Neural cell (in vitro differentiated cells): Measurements from ENCODE around the gene E4F1. TPM values are rescaled to one million over a fixed set of nuclear protein-coding genes. Genes with fewer than 3 reads are reported as not detected.

Experiments used
- H2AFZ ChIP-seq: fragments of 200-600, 300-800 bp; sonication (generic), shearing (Covaris generic); 2 replicates; pipeline ENCODE4 v1.6.0; 2014; ENCODE audit warnings: low read depth, mild to moderate bottlenecking, antibody characterized with exemption, low read length, moderate library complexity
- H3F3A ChIP-seq: fragments of 200-600 bp; shearing (Covaris generic); 2 replicates; pipeline ENCODE4 v1.6.1; 2016; ENCODE audit warnings: mild to moderate bottlenecking, moderate library complexity, mixed read lengths, antibody characterized with exemption, low read length; ENCODE audit not compliant: insufficient read depth, poor library complexity, severe bottlenecking
- H3K27ac ChIP-seq: fragments of 200-600, 300-800 bp; sonication (generic), shearing (Covaris generic); 2 replicates; pipeline ENCODE4 v1.5.1; 2014; ENCODE audit warnings: mild to moderate bottlenecking, low read length, moderate library complexity
- H3K27me3 ChIP-seq: fragments of 300-800, 200-600 bp; sonication (generic), shearing (Covaris generic); 2 replicates; pipeline ENCODE4 v1.6.0; 2014; ENCODE audit warnings: mild to moderate bottlenecking, low read depth, low read length, moderate library complexity; ENCODE audit not compliant: insufficient read depth
- H3K36me3 ChIP-seq: fragments of 300-800, 200-600 bp; sonication (generic), shearing (Covaris generic); 2 replicates; pipeline ENCODE4 v1.5.1; 2014; ENCODE audit warnings: mild to moderate bottlenecking, antibody characterized with exemption, low read length, moderate library complexity; ENCODE audit not compliant: insufficient read depth
- H3K4me2 ChIP-seq: fragments of 300-800, 200-600 bp; sonication (generic), shearing (Covaris generic); 2 replicates; pipeline ENCODE4 v1.6.0; 2014; ENCODE audit warnings: mild to moderate bottlenecking, low read length
- H3K4me3 ChIP-seq: fragments of 300-800, 200-600 bp; sonication (generic), shearing (Covaris generic); 2 replicates; pipeline ENCODE4 v1.5.1; 2014; ENCODE audit warnings: mild to moderate bottlenecking, low read length, moderate library complexity
- H3K79me2 ChIP-seq: fragments of 200-600 bp; shearing (Covaris generic); replicated peaks from 2 replicates; pipeline ENCODE4 v1.6.0; 2014; ENCODE audit warnings: mild to moderate bottlenecking, low read length, moderate library complexity; ENCODE audit not compliant: insufficient read depth
- H3K9ac ChIP-seq: fragments of 300-800, 200-600 bp; sonication (generic), shearing (Covaris generic); 2 replicates; pipeline ENCODE4 v1.6.1; 2016; ENCODE audit warnings: mild to moderate bottlenecking, low read length, mixed read lengths
- H3K9me2 ChIP-seq: fragments of 200-600 bp; shearing (Covaris generic); 2 replicates; pipeline ENCODE4 v1.6.1; 2016; ENCODE audit warnings: mild to moderate bottlenecking, low read length, mixed read lengths; ENCODE audit not compliant: insufficient read depth
- H3K9me3 ChIP-seq: fragments of 200-600, 300-800 bp; sonication (generic), shearing (Covaris generic); 2 replicates; pipeline ENCODE4 v1.6.1; 2016; ENCODE audit warnings: mild to moderate bottlenecking, mixed run types, low read length, moderate library complexity, mixed read lengths
- H4K20me1 ChIP-seq: fragments of 200-600 bp; shearing (Covaris generic); 2 replicates; pipeline ENCODE4 v1.6.1; 2016; ENCODE audit warnings: mild to moderate bottlenecking, mixed run types; ENCODE audit not compliant: insufficient read depth
- CTCF ChIP-seq: fragments of 450-650 bp; IDR thresholded peaks from 2 replicates; pipeline ENCODE4 v1.5.1; 2014; ENCODE audit warnings: antibody characterized with exemption, mild to moderate bottlenecking, moderate library complexity; ENCODE audit not compliant: poor library complexity, severe bottlenecking
- EP300 ChIP-seq: fragments of 450-650 bp; conservative IDR thresholded peaks from 2 replicates; pipeline ENCODE4 v1.6.1; 2014; ENCODE audit warnings: antibody characterized with exemption, mild to moderate bottlenecking, moderate library complexity; ENCODE audit not compliant: poor library complexity, severe bottlenecking
- EZH2 ChIP-seq: fragments of 200-600, 300-800 bp; shearing (Covaris generic), sonication (generic); IDR thresholded peaks from 2 replicates; pipeline ENCODE4 v1.6.1; 2014; ENCODE audit warnings: antibody characterized with exemption, low read length, borderline replicate concordance, mild to moderate bottlenecking; ENCODE audit not compliant: insufficient read depth, poor library complexity, severe bottlenecking
- MXI1 ChIP-seq: fragments of 450-650 bp; conservative IDR thresholded peaks from 2 replicates; pipeline ENCODE4 v1.6.1; 2014; ENCODE audit warnings: antibody characterized with exemption, mild to moderate bottlenecking; ENCODE audit not compliant: poor library complexity, severe bottlenecking
- POLR2AphosphoS5 ChIP-seq: IDR thresholded peaks from 2 replicates; pipeline ENCODE4 v1.6.1; 2012
- RAD21 ChIP-seq: fragments of 450-650 bp; conservative IDR thresholded peaks from 2 replicates; pipeline ENCODE4 v1.6.1; 2014; ENCODE audit warnings: antibody characterized with exemption, mild to moderate bottlenecking, moderate library complexity
- REST ChIP-seq: IDR thresholded peaks from 2 replicates; pipeline ENCODE4 v1.6.1; 2012; ENCODE audit warnings: borderline replicate concordance
- SMC3 ChIP-seq: fragments of 450-650 bp; conservative IDR thresholded peaks from 2 replicates; pipeline ENCODE4 v1.6.1; 2014; ENCODE audit warnings: antibody characterized with exemption, mild to moderate bottlenecking, moderate library complexity; ENCODE audit not compliant: poor library complexity
- TAF1 ChIP-seq: IDR thresholded peaks from 2 replicates; pipeline ENCODE4 v1.6.1; 2012; ENCODE audit warnings: low read depth
- polyA plus RNA-seq: library from polyadenylated mRNA; depleted of rRNA; stranded (reverse); fragments of >200 nt; gene quantifications from 2 replicates; pipeline ENCODE4 v1.2.3, GENCODE V29; 2014

Gene E4F1
- polyA plus RNA-seq, 1 donor from 2014 or later: 64.9 TPM

DNA sequence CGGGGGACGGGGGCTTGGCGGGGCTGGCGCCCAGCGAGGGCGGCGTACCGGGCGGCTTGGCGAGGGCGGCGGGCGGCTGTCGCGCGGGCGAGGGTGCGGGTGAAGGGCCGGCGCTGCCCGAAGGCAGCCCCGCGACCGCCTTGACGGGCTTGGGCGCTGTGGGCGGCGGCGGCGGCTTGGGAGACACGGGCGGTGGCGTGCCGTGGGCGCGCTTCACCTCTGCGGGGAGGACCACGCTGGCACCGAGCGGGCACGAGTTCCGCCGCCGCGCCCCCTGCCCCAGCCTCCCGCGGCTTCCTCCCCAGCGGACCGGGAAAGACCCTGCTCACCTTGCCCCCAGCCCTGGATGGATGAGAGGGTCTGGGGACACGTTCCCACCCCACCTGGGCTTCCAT lies 44.3 kb upstream of the E4F1 start:
- Histone ChIP-seq H2AFZ (no peak overlapping the region), H3K4me2 (no peak overlapping the region), H3K27ac (no peak overlapping the region), H3K4me3 (no peak overlapping the region), H3K9me2 (no peaks in the 10 kb centered on the region), H3K9me3 (no peaks in the 10 kb centered on the region), H3K9ac (no peak overlapping the region), H3F3A (no peaks in the 10 kb centered on the region), H3K36me3 (no peaks in the 10 kb centered on the region), H4K20me1 (no peaks in the 10 kb centered on the region), H3K27me3 (no peaks in the 10 kb centered on the region), H3K79me2 (no peaks in the 10 kb centered on the region)
- no peak for TF ChIP-seq REST
- TF ChIP-seq POLR2AphosphoS5: no peak
- no peak for TF ChIP-seq CTCF
- TF ChIP-seq SMC3: no peak
- TF ChIP-seq EZH2: no peak
- TF ChIP-seq TAF1: no peak
- no peak for TF ChIP-seq MXI1
- no peak for TF ChIP-seq RAD21
- no peak for TF ChIP-seq EP300

- Histone ChIP-seq H3K27me3 (no peaks in the 10 kb centered on the region), H3K4me3 (no peak overlapping the region), H3K9me3 (no peaks in the 10 kb centered on the region), H3K9ac (no peak overlapping the region), H3K79me2 (no peaks in the 10 kb centered on the region), H2AFZ (no peak overlapping the region), H3K9me2 (no peaks in the 10 kb centered on the region), H3K4me2 (no peak overlapping the region), H3F3A (no peaks in the 10 kb centered on the region), H3K27ac (no peak overlapping the region), H3K36me3 (no peaks in the 10 kb centered on the region), H4K20me1 (no peaks in the 10 kb centered on the region)
- TF ChIP-seq MXI1: no peak
- no peak for TF ChIP-seq CTCF
- no peak for TF ChIP-seq POLR2AphosphoS5
- TF ChIP-seq EP300: no peak
- TF ChIP-seq REST: no peak
- TF ChIP-seq TAF1: no peak
- no peak for TF ChIP-seq EZH2
- no peak for TF ChIP-seq RAD21
- TF ChIP-seq SMC3: no peak
Observed at GRCh38 chr16:2179576-2179975, 43.8 kb upstream of the E4F1 start.
